ENCODE data around the gene GPC3. TPM values are rescaled to one million over a fixed set of nuclear protein-coding genes. Genes with fewer than 3 reads are reported as not detected.

GPC3 gene
- polyA plus RNA-seq, 3 donors = not detected

DNA sequence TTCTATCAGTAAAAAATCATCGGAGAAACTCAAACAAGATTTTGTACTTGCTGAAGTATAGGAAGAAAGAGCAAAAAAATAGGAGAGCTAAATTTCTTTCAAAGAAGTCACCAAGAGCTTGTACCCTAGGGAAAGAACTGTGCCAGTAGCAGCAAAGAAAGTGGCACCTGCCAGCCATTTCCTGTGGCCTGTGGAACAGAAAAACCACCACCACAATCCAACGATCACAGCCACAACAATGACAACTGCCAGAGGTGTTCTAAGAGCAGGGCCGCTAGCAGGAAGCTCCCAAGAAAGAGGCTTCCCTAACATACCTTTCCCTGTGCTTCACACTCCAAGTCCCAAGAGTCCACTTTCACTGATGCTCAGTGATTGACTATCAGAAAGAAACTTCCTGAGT, 304.0 kb downstream of the GPC3 start:
- WGBS (ENCODE audit: insufficient coverage) = no CpG with 5 or more reads among the region's 3 CpGs

DNA sequence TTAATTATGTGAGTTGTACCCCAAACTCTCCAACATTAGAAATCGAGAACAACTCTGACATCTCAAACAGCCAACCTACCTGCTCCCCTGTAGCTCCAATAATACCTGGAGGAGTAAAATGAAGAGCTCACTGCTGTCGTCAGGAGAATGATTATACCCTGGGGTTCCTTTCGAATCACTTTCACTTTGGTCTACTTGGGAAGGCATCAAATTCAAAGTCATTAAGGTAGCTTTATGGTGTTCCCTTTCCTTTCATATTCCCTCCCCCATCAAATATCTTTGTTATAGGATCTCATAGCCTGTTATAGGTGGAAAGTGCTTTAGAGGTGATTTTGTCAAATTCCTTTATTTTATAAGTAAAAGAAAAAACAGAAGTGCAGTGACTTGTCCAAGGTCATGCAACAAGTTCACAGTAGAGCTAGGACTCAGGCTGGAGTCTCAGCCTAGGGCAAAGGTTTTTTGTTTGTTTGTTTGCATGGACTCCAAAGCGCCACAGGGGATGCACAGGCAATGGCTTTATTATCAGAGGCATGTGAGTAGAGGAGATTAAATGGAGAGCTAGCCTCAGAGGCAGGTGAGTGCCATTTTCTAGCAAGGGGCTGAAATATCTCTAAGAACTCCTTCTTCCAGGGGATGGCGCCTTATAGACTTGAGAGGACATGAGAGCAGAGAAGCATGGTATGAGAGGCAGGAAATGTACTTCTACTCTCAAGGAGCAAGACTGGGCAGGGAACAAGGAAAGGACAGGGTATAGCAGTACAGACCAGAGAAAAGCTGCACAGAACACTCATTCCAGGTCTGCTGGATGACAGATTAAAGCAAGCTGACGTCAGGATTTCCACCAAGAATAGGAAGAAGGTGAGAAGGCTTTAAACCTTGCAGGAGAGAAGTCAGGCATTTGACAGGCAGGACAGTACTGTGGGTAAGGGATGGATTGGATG, 308.0 kb downstream of the GPC3 start:
- Histone ChIP-seq H3K36me3 (replicated peaks in 1 of 2; ENCODE audit: control insufficient read depth in 1 of 2, insufficient read depth in 2 of 2, low read length in 2 of 2) (no peaks in the 10 kb centered on the region), H3K27ac (ENCODE audit: low read depth in 1 of 2, low read length in 2 of 2) (no peak overlapping the region), H3K27me3 (ENCODE audit: control insufficient read depth in 2 of 2, insufficient read depth in 2 of 2, low read length in 2 of 2) (peaks cover 0 to 4% of the 10 kb centered on the region in 2 donors), H3K4me1 (ENCODE audit: control insufficient read depth in 1 of 2, insufficient read depth in 2 of 2, low read length in 2 of 2) (no peaks in the 10 kb centered on the region), H3K9me3 (replicated peaks in 1 of 2; ENCODE audit: control insufficient read depth in 1 of 2, insufficient read depth in 1 of 2, low read length in 2 of 2) (no peaks in the 10 kb centered on the region), H3K79me2 (ENCODE audit: insufficient read depth, low read length) (no peaks in the 10 kb centered on the region), H3K9ac (ENCODE audit: insufficient read depth, low read length, poor library complexity, severe bottlenecking) (no peak overlapping the region), H3K4me3 (replicated peaks in 1 of 3; ENCODE audit: low read depth in 2 of 3, low read length in 3 of 3) (no peak overlapping the region), H2AFZ (ENCODE audit: insufficient read depth, low read depth, low read length, poor library complexity, severe bottlenecking) (no peak overlapping the region), H4K20me1 (ENCODE audit: insufficient read depth, low read length) (no peaks in the 10 kb centered on the region), H3K4me2 (replicated peaks; ENCODE audit: extremely low read depth, low read length, poor library complexity, severe bottlenecking) (no peak overlapping the region)
- no peak for DNase-seq
- H3K4me1 Mint-ChIP-seq = no peaks in the 10 kb centered on the region
- intact Hi-C loops (cut with micrococcal nuclease) = loop anchor here in 1 of 2 donors (10.0 kb wide), 1 partner anchor 703 kb away; no protein-coding TSS in a partner anchor
- TF ChIP-seq, protein P1, sequence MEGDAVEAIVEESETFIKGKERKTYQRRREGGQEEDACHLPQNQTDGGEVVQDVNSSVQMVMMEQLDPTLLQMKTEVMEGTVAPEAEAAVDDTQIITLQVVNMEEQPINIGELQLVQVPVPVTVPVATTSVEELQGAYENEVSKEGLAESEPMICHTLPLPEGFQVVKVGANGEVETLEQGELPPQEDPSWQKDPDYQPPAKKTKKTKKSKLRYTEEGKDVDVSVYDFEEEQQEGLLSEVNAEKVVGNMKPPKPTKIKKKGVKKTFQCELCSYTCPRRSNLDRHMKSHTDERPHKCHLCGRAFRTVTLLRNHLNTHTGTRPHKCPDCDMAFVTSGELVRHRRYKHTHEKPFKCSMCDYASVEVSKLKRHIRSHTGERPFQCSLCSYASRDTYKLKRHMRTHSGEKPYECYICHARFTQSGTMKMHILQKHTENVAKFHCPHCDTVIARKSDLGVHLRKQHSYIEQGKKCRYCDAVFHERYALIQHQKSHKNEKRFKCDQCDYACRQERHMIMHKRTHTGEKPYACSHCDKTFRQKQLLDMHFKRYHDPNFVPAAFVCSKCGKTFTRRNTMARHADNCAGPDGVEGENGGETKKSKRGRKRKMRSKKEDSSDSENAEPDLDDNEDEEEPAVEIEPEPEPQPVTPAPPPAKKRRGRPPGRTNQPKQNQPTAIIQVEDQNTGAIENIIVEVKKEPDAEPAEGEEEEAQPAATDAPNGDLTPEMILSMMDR (IDR thresholded peaks at IDR 0.05) = no peak
- H3K9me3 Mint-ChIP-seq = peaks cover 0 to 2% (median 0%) of the 10 kb centered on the region in 7 donors
- WGBS (ENCODE audit: insufficient coverage) = no CpG with 5 or more reads among the region's 6 CpGs
- H3K36me3 Mint-ChIP-seq = no peaks in the 10 kb centered on the region
- peaks cover 0 to 4% (median 0%) of the 10 kb centered on the region in 3 donors for H3K27me3 Mint-ChIP-seq (ENCODE audit: low read depth in 3 of 3)
- no peak overlapping the region for H3K4me3 Mint-ChIP-seq
- H3K27ac Mint-ChIP-seq = no peak overlapping the region

More for the DNA sequence above, 304.0 kb downstream of the GPC3 start:
- Histone ChIP-seq H3K4me3 (replicated peaks in 1 of 3; ENCODE audit: low read depth in 2 of 3, low read length in 3 of 3) (no peak overlapping the region), H4K20me1 (ENCODE audit: insufficient read depth, low read length) (no peaks in the 10 kb centered on the region), H3K4me2 (replicated peaks; ENCODE audit: extremely low read depth, low read length, poor library complexity, severe bottlenecking) (no peak overlapping the region), H3K9me3 (replicated peaks in 1 of 2; ENCODE audit: control insufficient read depth in 1 of 2, insufficient read depth in 1 of 2, low read length in 2 of 2) (no peaks in the 10 kb centered on the region), H3K27me3 (ENCODE audit: control insufficient read depth in 2 of 2, insufficient read depth in 2 of 2, low read length in 2 of 2) (peaks cover 0 to 6% of the 10 kb centered on the region in 2 donors), H3K36me3 (replicated peaks in 1 of 2; ENCODE audit: control insufficient read depth in 1 of 2, insufficient read depth in 2 of 2, low read length in 2 of 2) (no peaks in the 10 kb centered on the region), H3K9ac (ENCODE audit: insufficient read depth, low read length, poor library complexity, severe bottlenecking) (no peak overlapping the region), H3K79me2 (ENCODE audit: insufficient read depth, low read length) (no peaks in the 10 kb centered on the region), H3K27ac (ENCODE audit: low read depth in 1 of 2, low read length in 2 of 2) (no peak overlapping the region), H2AFZ (ENCODE audit: insufficient read depth, low read depth, low read length, poor library complexity, severe bottlenecking) (no peak overlapping the region), H3K4me1 (ENCODE audit: control insufficient read depth in 1 of 2, insufficient read depth in 2 of 2, low read length in 2 of 2) (no peaks in the 10 kb centered on the region)
- DNase-seq = no peak
- H3K27me3 Mint-ChIP-seq (ENCODE audit: low read depth in 3 of 3) = peaks cover 0 to 9% (median 0%) of the 10 kb centered on the region in 3 donors
- H3K4me1 Mint-ChIP-seq = no peaks in the 10 kb centered on the region
- H3K36me3 Mint-ChIP-seq = no peaks in the 10 kb centered on the region
- TF ChIP-seq, protein P1 (IDR thresholded peaks at IDR 0.05) = no peak
- H3K4me3 Mint-ChIP-seq = no peak overlapping the region
- peaks cover 0 to 2% (median 0%) of the 10 kb centered on the region in 7 donors for H3K9me3 Mint-ChIP-seq
- intact Hi-C loops (cut with micrococcal nuclease) = no loop called here
- no peak overlapping the region for H3K27ac Mint-ChIP-seq
